HEK293 (cell line): Measurements from ENCODE around the gene SCTR.

Experiments
- CTCF ChIA-PET: fragments of 350-600 bp; formaldehyde crosslinking; extraction: SDS; loops from one replicate; lab custom pipeline; 2021; ENCODE audit warnings: antibody characterized with exemption; lab: Yijun Ruan, JAX
- POLR2A ChIA-PET: fragments of 300-600 bp; formaldehyde crosslinking; extraction: SDS; loops from one replicate; lab custom pipeline; 2020; ENCODE audit warnings: antibody characterized with exemption, inconsistent platforms; lab: Yijun Ruan, JAX
- H3K27ac ChIP-seq: fragments of 200-500 bp; sonication (Bioruptor generic); 2 replicates; pipeline ENCODE4 v1.5.1; 2014; ENCODE audit warnings: low read depth, low read length, control low read depth, inconsistent platforms; ENCODE audit errors: extremely low read depth
- H3K36me3 ChIP-seq, 2 experiments: fragments of 200-500 bp in 1 of 2; sonication (Bioruptor generic) in 1 of 2; 1 replicate in 1 of 2; 2 replicates in 1 of 2; pipeline ENCODE4 v1.5.1; 2014 to 2017; ENCODE audit warnings: inconsistent platforms in 2 of 2, low read length in 2 of 2; ENCODE audit not compliant: control insufficient read depth in 2 of 2, insufficient read depth in 1 of 2
- H3K4me1 ChIP-seq: fragments of 200-500 bp; sonication (Bioruptor generic); 2 replicates; pipeline ENCODE4 v1.5.1; 2014; ENCODE audit warnings: mild to moderate bottlenecking, low read length, inconsistent platforms; ENCODE audit not compliant: control insufficient read depth, insufficient read depth
- H3K4me3 ChIP-seq: 2 replicates; pipeline ENCODE4 v1.5.1; 2011; ENCODE audit warnings: low read depth, mild to moderate bottlenecking, control low read depth, low read length, moderate library complexity
- H3K9me3 ChIP-seq: fragments of 200-500 bp; sonication (Bioruptor generic); 2 replicates; pipeline ENCODE4 v1.5.1; 2014; ENCODE audit warnings: low read depth, low read length, inconsistent platforms; ENCODE audit not compliant: control insufficient read depth, insufficient read depth
- KLF1 ChIP-seq: fragments of 450-650 bp; formaldehyde crosslinking; IDR thresholded peaks from 2 replicates; pipeline ENCODE4 v1.5.1; 2016; ENCODE audit warnings: missing biosample characterization, missing genetic modification characterization
- MEIS1 ChIP-seq: sonication (generic); formaldehyde crosslinking; IDR thresholded peaks from 2 replicates; pipeline ENCODE4 v1.8.1; 2022; ENCODE audit warnings: missing genetic modification reagents, mild to moderate bottlenecking, borderline replicate concordance
- MZF1 ChIP-seq: fragments of 450-650 bp; formaldehyde crosslinking; IDR thresholded peaks from 2 replicates; pipeline ENCODE4 v1.5.1; 2017; ENCODE audit warnings: missing biosample characterization, missing genetic modification characterization, borderline replicate concordance
- RBAK ChIP-seq: fragments of 450-650 bp; formaldehyde crosslinking; IDR thresholded peaks from 2 replicates; pipeline ENCODE4 v1.5.1; 2016; ENCODE audit warnings: missing biosample characterization, missing genetic modification characterization
- YY1 ChIP-seq: fragments of 450-650 bp; formaldehyde crosslinking; IDR thresholded peaks from 2 replicates; pipeline ENCODE4 v1.5.1; 2018; ENCODE audit warnings: missing biosample characterization, missing genetic modification characterization
- ZBTB8A ChIP-seq: fragments of 450-650 bp; formaldehyde crosslinking; IDR thresholded peaks from 2 replicates; pipeline ENCODE4 v1.5.1; 2016; ENCODE audit warnings: missing biosample characterization, missing genetic modification characterization
- ZNF138 ChIP-seq: fragments of 450-650 bp; formaldehyde crosslinking; IDR thresholded peaks from 2 replicates; pipeline ENCODE4 v1.5.1; 2016; ENCODE audit warnings: missing biosample characterization, missing genetic modification characterization, borderline replicate concordance
- ZNF146 ChIP-seq: fragments of 450-650 bp; formaldehyde crosslinking; IDR thresholded peaks from 2 replicates; pipeline ENCODE4 v1.5.1; 2016; ENCODE audit warnings: missing biosample characterization, missing genetic modification characterization
- ZNF266 ChIP-seq: fragments of 450-650 bp; formaldehyde crosslinking; IDR thresholded peaks from 2 replicates; pipeline ENCODE4 v1.5.1; 2016; ENCODE audit warnings: missing biosample characterization, missing genetic modification characterization, low read depth
- ZNF423 ChIP-seq: fragments of 450-650 bp; formaldehyde crosslinking; IDR thresholded peaks from 2 replicates; pipeline ENCODE4 v1.5.1; 2016; ENCODE audit warnings: missing biosample characterization, missing genetic modification characterization
- ZNF518A ChIP-seq: fragments of 450-650 bp; formaldehyde crosslinking; conservative IDR thresholded peaks from 2 replicates; pipeline ENCODE4 v1.5.1; 2016; ENCODE audit warnings: low read depth, missing biosample characterization, missing genetic modification characterization
- ZNF560 ChIP-seq: fragments of 450-650 bp; formaldehyde crosslinking; IDR thresholded peaks from 2 replicates; pipeline ENCODE4 v1.5.1; 2017; ENCODE audit warnings: missing biosample characterization, missing genetic modification characterization, borderline replicate concordance
- ZNF610 ChIP-seq: fragments of 450-650 bp; formaldehyde crosslinking; IDR thresholded peaks from 2 replicates; pipeline ENCODE4 v1.5.1; 2016; ENCODE audit warnings: missing biosample characterization, missing genetic modification characterization, borderline replicate concordance
- ZNF621 ChIP-seq: fragments of 450-650 bp; formaldehyde crosslinking; IDR thresholded peaks from 2 replicates; pipeline ENCODE4 v1.5.1; 2017; ENCODE audit warnings: missing biosample characterization, missing genetic modification characterization
- ZNF843 ChIP-seq: fragments of 450-650 bp; formaldehyde crosslinking; IDR thresholded peaks from 2 replicates; pipeline ENCODE4 v1.5.1; 2016; ENCODE audit warnings: missing biosample characterization, missing genetic modification characterization

The SCTR gene

DNA sequence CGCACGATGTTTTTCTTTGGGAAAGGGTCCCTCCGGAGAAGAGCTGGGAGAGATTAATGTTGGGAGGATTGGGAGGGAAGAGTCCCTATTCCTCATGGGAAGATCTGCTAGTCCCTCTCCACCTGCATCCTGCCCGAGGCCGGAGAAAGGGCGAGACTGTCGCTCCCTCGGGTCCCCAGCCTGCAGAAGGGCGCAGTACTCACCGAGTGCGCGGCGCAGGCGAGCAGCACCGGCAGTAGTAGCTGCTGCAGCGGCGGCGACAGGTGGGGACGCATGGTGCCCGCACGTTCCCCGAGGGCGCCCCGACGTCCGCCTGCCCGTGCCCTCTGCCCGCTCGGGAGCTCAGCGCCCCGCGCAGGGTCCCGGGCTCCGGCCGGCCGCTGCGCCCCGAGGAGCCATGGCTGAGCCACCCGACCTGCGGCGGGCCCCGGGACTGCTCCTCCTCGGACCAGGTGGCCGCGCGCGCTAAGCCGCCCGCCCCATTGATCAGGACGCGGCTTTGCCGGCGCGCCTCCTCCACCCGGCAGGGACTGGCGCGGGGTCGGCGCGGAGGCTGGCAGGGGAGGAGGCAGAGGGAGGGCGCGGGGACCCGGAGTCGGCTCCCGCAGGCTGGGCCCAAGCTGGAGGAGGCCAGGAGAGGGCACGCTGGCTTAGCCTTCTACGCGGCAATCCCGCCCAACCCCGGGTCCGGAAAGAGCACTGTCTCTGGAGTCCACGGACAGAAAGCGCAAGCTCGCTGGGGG, at the start of gene SCTR:
Gene SCTR (minus strand): TSS at position 532 of the 743 bp plus-strand sequence. CDS start 257 bp downstream, at position 275.
- no peak for TF ChIP-seq ZNF518A (tag by site-specific recombination)
- TF ChIP-seq MEIS1 (CRISPR knock-in tag) = no peak
- no peak for TF ChIP-seq ZNF621
- TF ChIP-seq, all 188 proteins: peak for 0
- POLR2A ChIA-PET = no interaction called here
- CTCF ChIA-PET = interaction anchor here (0.6 to 1.1 kb wide), 2 partner anchors 21 to 30 kb away, joined by 3 to 5 read pairs; no protein-coding TSS in a partner anchor

GRCh38 chr2:119567292-119567691, 43.0 kb upstream of the SCTR start:
- ChIA-PET CTCF (interaction anchor here (0.5 kb wide), 1 partner anchor 99 kb away, joined by 3 read pairs; no protein-coding TSS in a partner anchor), POLR2A (no interaction called here)
- no peaks in the 10 kb centered on the region for H3K9me3 ChIP-seq
- H3K4me1 ChIP-seq = no peaks in the 10 kb centered on the region
- no peak overlapping the region for H3K27ac ChIP-seq
- H3K36me3 ChIP-seq = no peaks in the 10 kb centered on the region
- H3K4me3 ChIP-seq = no peak overlapping the region
- TF ChIP-seq ZNF610 (tag by site-specific recombination) = no peak
- peak; percentile 58 for TF ChIP-seq ZNF146 (tag by site-specific recombination)

More for the DNA sequence above, at the start of gene SCTR:
- H3K36me3 ChIP-seq = no peaks in the 10 kb centered on the region
- H3K9me3 ChIP-seq = no peaks in the 10 kb centered on the region
- H3K27ac ChIP-seq = no peak within 1 kb of the TSS
- H3K4me3 ChIP-seq = no peak within 1 kb of the TSS
- H3K4me1 ChIP-seq = no peaks in the 10 kb centered on the region; the same call in 1 of the 2 replicates

GRCh38 chr2:119565481-119565880, 41.2 kb upstream of the SCTR start:
- H3K36me3 ChIP-seq = no peaks in the 10 kb centered on the region
- H3K4me3 ChIP-seq = no peak overlapping the region
- CTCF ChIA-PET = interaction anchor here (0.6 to 0.9 kb wide), 2 partner anchors 50 to 76 kb away, joined by 3 read pairs; no protein-coding TSS in a partner anchor
- no peaks in the 10 kb centered on the region for H3K4me1 ChIP-seq
- POLR2A ChIA-PET = no interaction called here
- no peak for TF ChIP-seq RBAK (tag by site-specific recombination)
- TF ChIP-seq ZNF423 = no peak
- no peak for TF ChIP-seq ZNF266 (tag by site-specific recombination)
- TF ChIP-seq KLF1 = no peak
- TF ChIP-seq ZBTB8A (tag by site-specific recombination) = no peak
- no peak for TF ChIP-seq YY1 (tag by site-specific recombination)
- no peak for TF ChIP-seq MEIS1 (CRISPR knock-in tag)
- no peak for TF ChIP-seq MZF1 (tag by site-specific recombination)
- TF ChIP-seq ZNF138 = no peak
- no peak for TF ChIP-seq ZNF843 (tag by site-specific recombination)
- no peak for TF ChIP-seq ZNF560 (tag by site-specific recombination)
- H3K9me3 ChIP-seq = no peaks in the 10 kb centered on the region
- no peak overlapping the region for H3K27ac ChIP-seq
